ENCODE measurements around the gene PHOSPHO1.
"Not testable (repeated sequence)": the region's sequence is repeated elsewhere in the genome, so short reads cannot be mapped to it uniquely, and the experiment has no call there.

PHOSPHO1 gene

GRCh38 chr17:49195751-49196150 is 34.8 kb downstream of the PHOSPHO1 start:
- no peak for DNase-seq (ENCODE audit: low read depth, low spot score)
- H3K27ac ChIP-seq = no peak overlapping the region

- no peak overlapping the region for H3K27ac ChIP-seq
- DNase-seq (ENCODE audit: low read depth, low spot score) = no peak
These were observed 36.3 kb downstream of the PHOSPHO1 start for GRCh38 chr17:49194297-49194607.

- DNase-seq (ENCODE audit: low read depth, low spot score) = peak; percentile 26
- H3K27ac ChIP-seq = peak overlapping the region; percentile 84
These were observed 36.9 kb downstream of the PHOSPHO1 start for GRCh38 chr17:49193513-49194296.

GRCh38 chr17:49191917-49192741 is 38.5 kb downstream of the PHOSPHO1 start:
- DNase-seq (ENCODE audit: low read depth, low spot score) = peak; percentile 59
- peak overlapping the region; percentile 84 for H3K27ac ChIP-seq

GRCh38 chr17:49191409-49191916 is 39.1 kb downstream of the PHOSPHO1 start:
- DNase-seq (ENCODE audit: low read depth, low spot score) = no peak

GRCh38 chr17:49190932-49191331 is 39.7 kb downstream of the PHOSPHO1 start:
- DNase-seq (ENCODE audit: low read depth, low spot score) = no peak
- no peak overlapping the region for H3K27ac ChIP-seq

More at GRCh38 chr17:49191409-49191916, 39.1 kb downstream of the PHOSPHO1 start:
- peak overlapping the region; percentile 84 for H3K27ac ChIP-seq

GRCh38 chr17:49187301-49187700 is 43.3 kb downstream of the PHOSPHO1 start:
- H3K27ac ChIP-seq = no peak overlapping the region
- DNase-seq (ENCODE audit: low read depth, low spot score) = no peak

- not testable (repeated sequence) for DNase-seq (ENCODE audit: low read depth, low spot score)
These were observed 45.2 kb downstream of the PHOSPHO1 start for GRCh38 chr17:49185381-49185780.

GRCh38 chr17:49184522-49184921 is 46.1 kb downstream of the PHOSPHO1 start:
- DNase-seq (ENCODE audit: low read depth, low spot score); H3K27ac ChIP-seq: not testable (repeated sequence)

More at GRCh38 chr17:49185381-49185780, 45.2 kb downstream of the PHOSPHO1 start:
- not testable (repeated sequence) for H3K27ac ChIP-seq

GRCh38 chr17:49183801-49184200 is 46.8 kb downstream of the PHOSPHO1 start:
- no peak for DNase-seq (ENCODE audit: low read depth, low spot score)
- H3K27ac ChIP-seq = no peak overlapping the region

- DNase-seq (ENCODE audit: low read depth, low spot score) = no peak
- H3K27ac ChIP-seq = no peak overlapping the region
These were observed 47.2 kb downstream of the PHOSPHO1 start for GRCh38 chr17:49183341-49183740.

GRCh38 chr17:49180998-49181635 is 49.5 kb downstream of the PHOSPHO1 start:
- H3K27ac ChIP-seq = no peak overlapping the region
- no peak for DNase-seq (ENCODE audit: low read depth, low spot score)

GRCh38 chr17:49180303-49180702 is 50.3 kb downstream of the PHOSPHO1 start:
- no peak overlapping the region for H3K27ac ChIP-seq
- no peak for DNase-seq (ENCODE audit: low read depth, low spot score)

GRCh38 chr17:49175978-49176377 is 54.6 kb downstream of the PHOSPHO1 start:
- DNase-seq (ENCODE audit: low read depth, low spot score); H3K27ac ChIP-seq: not testable (repeated sequence)
